HL-60/S4 treated with phorbol 12-myristate 13-acetate at 8.2 ng/mL for 4 days and 3 days (cell line): ENCODE data around the gene MSTO1.
"Not testable (repeated sequence)": the region's sequence is repeated elsewhere in the genome, so short reads cannot be mapped to it uniquely, and the experiment has no call there.

Experiments used
- in situ Hi-C: fragments of 300-500 bp; cut with MboI; formaldehyde crosslinking; loops from 2 replicates; pipeline ENCODE4 v1.15.0; 2022; ENCODE audit warnings: low sequenced_read_pairs

Gene MSTO1

GRCh38 chr1:155610257-155610647 lies 234 bp downstream of the MSTO1 start:
- in situ Hi-C loops: not testable (repeated sequence)

- in situ Hi-C loops: not testable (repeated sequence)
Observed at GRCh38 chr1:155613226-155613625, 3.2 kb downstream of the MSTO1 start.

- in situ Hi-C loops: no loop called here
Observed at GRCh38 chr1:155622191-155622590, 12.2 kb downstream of the MSTO1 start.

GRCh38 chr1:155623357-155623756 lies 13.3 kb downstream of the MSTO1 start:
- in situ Hi-C loops: no loop called here

- in situ Hi-C loops: not testable (repeated sequence)
Observed at GRCh38 chr1:155626428-155626827, 16.4 kb downstream of the MSTO1 start.

GRCh38 chr1:155636397-155637153 lies 26.6 kb downstream of the MSTO1 start:
- in situ Hi-C loops: no loop called here

- in situ Hi-C loops: no loop called here
Observed at GRCh38 chr1:155640367-155640766, 30.3 kb downstream of the MSTO1 start.

GRCh38 chr1:155642559-155643180 lies 32.7 kb downstream of the MSTO1 start:
- in situ Hi-C loops: not testable (repeated sequence)

- in situ Hi-C loops: no loop called here
Observed at GRCh38 chr1:155643230-155643629, 33.2 kb downstream of the MSTO1 start.

- in situ Hi-C loops: no loop called here
Observed at GRCh38 chr1:155645034-155645598, 35.1 kb downstream of the MSTO1 start.

- in situ Hi-C loops: no loop called here
Observed at GRCh38 chr1:155645648-155646047, 35.6 kb downstream of the MSTO1 start.

GRCh38 chr1:155646307-155646706 lies 36.3 kb downstream of the MSTO1 start:
- in situ Hi-C loops: no loop called here

- in situ Hi-C loops: no loop called here
Observed at GRCh38 chr1:155648207-155649147, 38.5 kb downstream of the MSTO1 start.

GRCh38 chr1:155649676-155650075 lies 39.7 kb downstream of the MSTO1 start:
- in situ Hi-C loops: no loop called here

GRCh38 chr1:155650231-155650757 lies 40.3 kb downstream of the MSTO1 start:
- in situ Hi-C loops: no loop called here

- in situ Hi-C loops: no loop called here
Observed at GRCh38 chr1:155651861-155652661, 42.0 kb downstream of the MSTO1 start.

GRCh38 chr1:155652951-155653350 lies 42.9 kb downstream of the MSTO1 start:
- in situ Hi-C loops: no loop called here

- in situ Hi-C loops: no loop called here
Observed at GRCh38 chr1:155657463-155657862, 47.4 kb downstream of the MSTO1 start.

GRCh38 chr1:155661239-155661638 lies 51.2 kb downstream of the MSTO1 start:
- in situ Hi-C loops: not testable (repeated sequence)
